Measurements from ENCODE around the gene ST8SIA6.

DNA sequence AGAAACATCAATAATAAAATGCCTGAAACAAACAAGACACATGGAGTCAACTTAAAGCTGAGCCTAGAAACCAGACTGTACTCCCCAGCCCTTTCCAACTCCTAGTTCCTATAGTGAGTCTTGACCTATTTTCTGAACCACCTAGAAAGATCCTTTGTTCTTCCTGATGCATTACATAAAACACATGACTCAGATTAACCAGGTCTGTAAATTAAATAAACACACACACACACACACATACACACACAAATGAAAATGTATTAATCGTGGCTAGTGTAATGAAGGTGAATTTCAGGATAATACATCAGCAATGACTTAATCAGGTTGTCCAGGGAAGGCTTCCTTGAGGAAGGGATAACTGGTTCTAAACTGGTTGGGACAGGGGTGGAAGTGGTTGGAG is 104.7 kb downstream of the ST8SIA6 start:
- TF ChIP-seq, protein P1, sequence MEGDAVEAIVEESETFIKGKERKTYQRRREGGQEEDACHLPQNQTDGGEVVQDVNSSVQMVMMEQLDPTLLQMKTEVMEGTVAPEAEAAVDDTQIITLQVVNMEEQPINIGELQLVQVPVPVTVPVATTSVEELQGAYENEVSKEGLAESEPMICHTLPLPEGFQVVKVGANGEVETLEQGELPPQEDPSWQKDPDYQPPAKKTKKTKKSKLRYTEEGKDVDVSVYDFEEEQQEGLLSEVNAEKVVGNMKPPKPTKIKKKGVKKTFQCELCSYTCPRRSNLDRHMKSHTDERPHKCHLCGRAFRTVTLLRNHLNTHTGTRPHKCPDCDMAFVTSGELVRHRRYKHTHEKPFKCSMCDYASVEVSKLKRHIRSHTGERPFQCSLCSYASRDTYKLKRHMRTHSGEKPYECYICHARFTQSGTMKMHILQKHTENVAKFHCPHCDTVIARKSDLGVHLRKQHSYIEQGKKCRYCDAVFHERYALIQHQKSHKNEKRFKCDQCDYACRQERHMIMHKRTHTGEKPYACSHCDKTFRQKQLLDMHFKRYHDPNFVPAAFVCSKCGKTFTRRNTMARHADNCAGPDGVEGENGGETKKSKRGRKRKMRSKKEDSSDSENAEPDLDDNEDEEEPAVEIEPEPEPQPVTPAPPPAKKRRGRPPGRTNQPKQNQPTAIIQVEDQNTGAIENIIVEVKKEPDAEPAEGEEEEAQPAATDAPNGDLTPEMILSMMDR (IDR thresholded peaks at IDR 0.05) = no peak
- TF ChIP-seq HDAC2 (IDR thresholded peaks at IDR 0.05) (no peak), RCOR1 (IDR thresholded peaks at IDR 0.05; ENCODE audit: low read depth, low read length) (no peak), GATA3 (IDR thresholded peaks at IDR 0.05; ENCODE audit: borderline replicate concordance) (no peak), CEBPB (IDR thresholded peaks at IDR 0.05) (no peak), USF2 (IDR thresholded peaks at IDR 0.05) (no peak), PBX3 (IDR thresholded peaks at IDR 0.05) (no peak), HOXA7 (CRISPR knock-in tag; IDR thresholded peaks at IDR 0.05) (no peak), POLR2A (IDR thresholded peaks at IDR 0.05; ENCODE audit: low read length) (no peak), EP300 (IDR thresholded peaks at IDR 0.05) (no peak), EHF (CRISPR knock-in tag; IDR thresholded peaks at IDR 0.05) (no peak), CBX2 (IDR thresholded peaks at IDR 0.05; ENCODE audit: borderline replicate concordance, low read depth) (no peak), MYC (IDR thresholded peaks at IDR 0.05; ENCODE audit: borderline replicate concordance, low read length) (no peak)
- TF ChIP-seq, protein P2, sequence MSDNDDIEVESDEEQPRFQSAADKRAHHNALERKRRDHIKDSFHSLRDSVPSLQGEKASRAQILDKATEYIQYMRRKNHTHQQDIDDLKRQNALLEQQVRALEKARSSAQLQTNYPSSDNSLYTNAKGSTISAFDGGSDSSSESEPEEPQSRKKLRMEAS (IDR thresholded peaks at IDR 0.05) = no peak
